ENCODE data around the gene STXBP5.
A peak's percentile ranks its signal among the peaks of the same experiment; 100 is the strongest.

The STXBP5 gene

GRCh38 chr6:147207351-147207750, 3.1 kb downstream of the STXBP5 start:
- no peak for TF ChIP-seq CTCF (IDR thresholded peaks at IDR 0.05; ENCODE audit: low read depth, low read length)
- peak overlapping the region; percentile 1 to 33 for H3K4me3 ChIP-seq (replicated peaks in 1 of 2; ENCODE audit: low read depth in 2 of 2, low read length in 2 of 2)
- peak; percentile 41 to 59 for DNase-seq (ENCODE audit: low read depth in 2 of 2)

GRCh38 chr6:147207837-147208754, 3.9 kb downstream of the STXBP5 start:
- no peak for TF ChIP-seq CTCF (IDR thresholded peaks at IDR 0.05; ENCODE audit: low read depth, low read length)
- DNase-seq (ENCODE audit: low read depth in 2 of 2) = no peak

GRCh38 chr6:147209762-147210449, 5.7 kb downstream of the STXBP5 start:
- no peak overlapping the region for H3K4me3 ChIP-seq (replicated peaks in 1 of 2; ENCODE audit: low read depth in 2 of 2, low read length in 2 of 2)
- peak in 1 of 2 donors; percentile 45 for DNase-seq (ENCODE audit: low read depth in 2 of 2)
- no peak for TF ChIP-seq CTCF (IDR thresholded peaks at IDR 0.05; ENCODE audit: low read depth, low read length)

More at GRCh38 chr6:147207837-147208754, 3.9 kb downstream of the STXBP5 start:
- H3K4me3 ChIP-seq (replicated peaks in 1 of 2; ENCODE audit: low read depth in 2 of 2, low read length in 2 of 2) = peak overlapping the region in 1 of 2 donors; percentile 33

- DNase-seq (ENCODE audit: low read depth in 2 of 2) = no peak
- no peak for TF ChIP-seq CTCF (IDR thresholded peaks at IDR 0.05; ENCODE audit: low read depth, low read length)
- H3K4me3 ChIP-seq (replicated peaks in 1 of 2; ENCODE audit: low read depth in 2 of 2, low read length in 2 of 2) = no peak overlapping the region
Measured at GRCh38 chr6:147211349-147211748, 7.1 kb downstream of the STXBP5 start.

GRCh38 chr6:147211831-147212230, 7.6 kb downstream of the STXBP5 start:
- TF ChIP-seq CTCF (IDR thresholded peaks at IDR 0.05; ENCODE audit: low read depth, low read length) = no peak
- DNase-seq (ENCODE audit: low read depth in 2 of 2) = no peak
- H3K4me3 ChIP-seq (replicated peaks in 1 of 2; ENCODE audit: low read depth in 2 of 2, low read length in 2 of 2) = no peak overlapping the region

- no peak for DNase-seq (ENCODE audit: low read depth in 2 of 2)
- no peak for TF ChIP-seq CTCF (IDR thresholded peaks at IDR 0.05; ENCODE audit: low read depth, low read length)
- H3K4me3 ChIP-seq (replicated peaks in 1 of 2; ENCODE audit: low read depth in 2 of 2, low read length in 2 of 2) = no peak overlapping the region
Measured at GRCh38 chr6:147212622-147213021, 8.4 kb downstream of the STXBP5 start.
